GM12878 (cell line): ENCODE data around the gene H19. TPM values are rescaled to one million over a fixed set of nuclear protein-coding genes. Genes with fewer than 3 reads are reported as not detected.

Experiments
- ATAC-seq: fragments of 200-7000 bp; cut with Tn5 transposase; 3 replicates; pipeline ENCODE4 v1.9.1; 2020; ENCODE audit warnings: mild to moderate bottlenecking, moderate library complexity
- BruUV-seq: library from RNA; stranded (reverse); fragments of 400-500 nt; replicated peaks from 2 replicates; lab custom pipeline; 2021; lab: Mats Ljungman, UMichigan
- CTCF ChIA-PET: fragments of 300-600 bp; sonication (Branson Sonifier 250); formaldehyde crosslinking; extraction: SDS; loops from one replicate; lab custom pipeline; 2021; ENCODE audit warnings: inconsistent platforms; lab: Yijun Ruan, JAX
- POLR2A ChIA-PET: fragments of 350-600 bp; formaldehyde crosslinking; extraction: SDS; loops from one replicate; lab custom pipeline; 2021; ENCODE audit warnings: inconsistent platforms; lab: Charles Lee
- RAD21 ChIA-PET: fragments of 300-600 bp; sonication (Branson Sonifier 250); formaldehyde crosslinking; loops from one replicate; lab custom pipeline; 2023; ENCODE audit warnings: antibody characterized with exemption; ENCODE audit not compliant: unreplicated experiment; lab: Charles Lee
- SMC1A ChIA-PET: fragments of 300-600 bp; sonication (Branson Sonifier 250); formaldehyde crosslinking; loops from one replicate; lab custom pipeline; 2023; ENCODE audit not compliant: unreplicated experiment, uncharacterized antibody; lab: Charles Lee
- DNase-seq: peaks from one replicate; pipeline ENCODE4 v3.0.0-alpha.2; 2011; ENCODE audit warnings: low read depth, low spot score
- FAIRE-seq: peaks from 3 replicates; lab custom pipeline; 2011; peaks lifted over from hg19 to GRCh38; lab: Jason Lieb, UNC
- H2AFZ ChIP-seq: 2 replicates; pipeline ENCODE4 v1.6.0; 2011; ENCODE audit warnings: low read depth, low read length, control low read depth; ENCODE audit not compliant: control insufficient read depth
- H3K27ac ChIP-seq: 2 replicates; pipeline ENCODE4 v1.5.1; 2011; ENCODE audit warnings: control low read depth; ENCODE audit not compliant: control insufficient read depth, insufficient read depth
- H3K27me3 ChIP-seq, 2 experiments: replicated peaks in 1 of 2; 2 replicates each; pipeline versions ENCODE4 v1.6.0 to v1.6.1; 2011; ENCODE audit warnings: low read length in 1 of 2; ENCODE audit not compliant: control insufficient read depth in 2 of 2, insufficient read depth in 2 of 2
- H3K36me3 ChIP-seq, 2 experiments: 2 replicates each; pipeline ENCODE4 v1.5.1; 2011; ENCODE audit warnings: low read length in 1 of 2; ENCODE audit not compliant: control insufficient read depth in 2 of 2, insufficient read depth in 2 of 2
- H3K4me1 ChIP-seq: 2 replicates; pipeline ENCODE4 v1.6.1; 2011; ENCODE audit warnings: mild to moderate bottlenecking, low read length, moderate library complexity, mixed read lengths; ENCODE audit not compliant: control insufficient read depth, insufficient read depth
- H3K4me2 ChIP-seq: 2 replicates; pipeline ENCODE4 v1.6.0; 2011; ENCODE audit warnings: control low read depth; ENCODE audit not compliant: control insufficient read depth, insufficient read depth
- H3K4me3 ChIP-seq: fragments of 200-600 bp; sonication (generic); 2 replicates; pipeline ENCODE4 v1.5.1; 2016
- H3K79me2 ChIP-seq: 2 replicates; pipeline ENCODE4 v1.6.0; 2011; ENCODE audit warnings: low read length; ENCODE audit not compliant: control insufficient read depth, insufficient read depth
- H3K9ac ChIP-seq: 2 replicates; pipeline ENCODE4 v1.8.0; 2011; ENCODE audit warnings: low read length, control low read depth, mixed read lengths; ENCODE audit not compliant: control insufficient read depth, insufficient read depth
- H3K9me3 ChIP-seq: replicated peaks from 3 replicates; pipeline ENCODE4 v1.5.1; 2011; ENCODE audit warnings: mild to moderate bottlenecking, low read length; ENCODE audit not compliant: control insufficient read depth, insufficient read depth
- H4K20me1 ChIP-seq: 2 replicates; pipeline ENCODE4 v1.6.0; 2011; ENCODE audit not compliant: control insufficient read depth, insufficient read depth
- BHLHE40 ChIP-seq, 2 experiments: fragments of 450-650 bp in 1 of 2; IDR thresholded peaks; 2 replicates each; pipeline ENCODE4 v1.6.1; 2011 to 2017; ENCODE audit warnings: low read depth in 2 of 2, borderline replicate concordance in 1 of 2, improper control_type of control experiment in 1 of 2, low read length in 1 of 2, mild to moderate bottlenecking in 1 of 2
- CHD4 ChIP-seq: fragments of 200-600 bp; sonication (generic); IDR thresholded peaks from 2 replicates; pipeline ENCODE4 v1.6.1; 2016; ENCODE audit warnings: mild to moderate bottlenecking
- FOS ChIP-seq: IDR thresholded peaks from 3 replicates; pipeline ENCODE4 v1.6.1; 2011; ENCODE audit warnings: borderline replicate concordance; ENCODE audit not compliant: insufficient read length; ENCODE audit errors: extremely low read depth
- HCFC1 ChIP-seq: fragments of 150-350 bp; IDR thresholded peaks from 2 replicates; pipeline ENCODE4 v1.6.1; 2014; ENCODE audit warnings: low read length
- HSF1 ChIP-seq: fragments of 150-350 bp; IDR thresholded peaks from 2 replicates; pipeline ENCODE4 v1.6.1; 2014; ENCODE audit warnings: mild to moderate bottlenecking, low read depth, low read length
- LARP7 ChIP-seq: fragments of 450-650 bp; IDR thresholded peaks from 2 replicates; pipeline ENCODE4 v1.6.1; 2017; ENCODE audit warnings: mild to moderate bottlenecking
- MYB ChIP-seq: fragments of 150-350 bp; IDR thresholded peaks from 2 replicates; pipeline ENCODE4 v1.6.1; 2014; ENCODE audit warnings: mild to moderate bottlenecking, low read depth, low read length, borderline replicate concordance
- MYC ChIP-seq: IDR thresholded peaks from 2 replicates; pipeline ENCODE4 v1.6.1; 2011; ENCODE audit warnings: mild to moderate bottlenecking, low read length, moderate library complexity, inconsistent platforms; ENCODE audit not compliant: insufficient read depth, insufficient replicate concordance, insufficient read length, severe bottlenecking
- NBN ChIP-seq: fragments of 450-650 bp; IDR thresholded peaks from 2 replicates; pipeline ENCODE4 v1.6.1; 2016
- RAD21 ChIP-seq: IDR thresholded peaks from 2 replicates; pipeline ENCODE4 v1.6.1; 2011; ENCODE audit warnings: mild to moderate bottlenecking, low read depth, low read length, moderate library complexity; ENCODE audit not compliant: insufficient read depth
- WGBS: methylation state at CpG from one replicate; pipeline ENCODE4 v1.1.6; 2016; ENCODE audit warnings: low lambda C conversion rate; ENCODE audit not compliant: insufficient replicate concordance, insufficient coverage; ENCODE audit errors: missing lambda C conversion rate; 5-methylcytosine and 5-hydroxymethylcytosine counted together
- in situ Hi-C: fragments of 300-500 bp; cut with MboI; formaldehyde crosslinking; loops from 9 replicates; pipeline ENCODE4 v1.14.3; 2018; ENCODE audit warnings: mixed read lengths
- intact Hi-C: fragments of 100-400 bp; cut with micrococcal nuclease; formaldehyde crosslinking; loops from one replicate; pipeline ENCODE4 v1.14.2; 2022; ENCODE audit not compliant: unreplicated experiment
- polyA plus RNA-seq, 11 experiments: library from polyadenylated mRNA; depleted of rRNA in 4 of 11; unstranded in 6 of 11; stranded (reverse) in 5 of 11; fragments of >200 nt; fragmentation: Nextera tagmentation in 4 of 11; fragmentation: Illumina TruSeq in 1 of 11; extraction: Ambion mirVana in 4 of 11; extraction: Trizol in 1 of 11; gene quantifications; 1 replicate in 1 of 11; 2 replicates in 10 of 11; pipeline versions ENCODE4 v1.2.1 to v1.2.3, GENCODE V29; 2011 to 2016; ENCODE audit warnings: inconsistent platforms in 2 of 11, missing spikeins in 2 of 11, low read depth in 1 of 11
- total RNA-seq, 4 experiments: library from RNA; depleted of rRNA in 3 of 4; stranded (reverse); fragments of >200 nt in 3 of 4; fragmentation: Illumina TruSeq in 1 of 4; extraction: Trizol in 1 of 4; gene quantifications; 2 replicates each; pipeline versions ENCODE4 v1.2.1 to v1.2.3, GENCODE V29; 2013 to 2021
- TF ChIP-seq, protein P1 (sequence below): fragments of 450-650 bp; IDR thresholded peaks from 2 replicates; pipeline ENCODE4 v1.6.1; 2016; ENCODE audit warnings: mild to moderate bottlenecking

H19 gene
- total and polyA plus RNA-seq, 10 of the 15 experiments (the other 5 are each of a cell fraction or from before 2014, with no cell fraction given), result 0.04 to 1.2 (median 0.31) TPM; not detected in 6

GRCh38 chr11:1968454-1969002 is 29.1 kb downstream of the H19 start:
- no peak overlapping the region for H3K9ac ChIP-seq
- H4K20me1 ChIP-seq, result no peaks in the 10 kb centered on the region
- TF ChIP-seq MYB, result no peak
- TF ChIP-seq BHLHE40 (IDR thresholded peaks at IDR 0.05; ENCODE audit: borderline replicate concordance in 1 of 2, low read depth in 2 of 2, low read length in 1 of 2), result no peak
- no peak for TF ChIP-seq LARP7
- TF ChIP-seq CHD4, result no peak
- TF ChIP-seq HCFC1, result no peak
- TF ChIP-seq HSF1, result no peak
- no peak for TF ChIP-seq RAD21
- no peak for TF ChIP-seq MYC
- TF ChIP-seq, protein P1, sequence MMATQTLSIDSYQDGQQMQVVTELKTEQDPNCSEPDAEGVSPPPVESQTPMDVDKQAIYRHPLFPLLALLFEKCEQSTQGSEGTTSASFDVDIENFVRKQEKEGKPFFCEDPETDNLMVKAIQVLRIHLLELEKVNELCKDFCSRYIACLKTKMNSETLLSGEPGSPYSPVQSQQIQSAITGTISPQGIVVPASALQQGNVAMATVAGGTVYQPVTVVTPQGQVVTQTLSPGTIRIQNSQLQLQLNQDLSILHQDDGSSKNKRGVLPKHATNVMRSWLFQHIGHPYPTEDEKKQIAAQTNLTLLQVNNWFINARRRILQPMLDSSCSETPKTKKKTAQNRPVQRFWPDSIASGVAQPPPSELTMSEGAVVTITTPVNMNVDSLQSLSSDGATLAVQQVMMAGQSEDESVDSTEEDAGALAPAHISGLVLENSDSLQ, result no peak
- no peak for TF ChIP-seq FOS
- no peak for TF ChIP-seq NBN
- no peaks in the 10 kb centered on the region for H3K9me3 ChIP-seq
- DNase-seq (no peak), FAIRE-seq (no peak), ATAC-seq (no peak)
- H3K4me2 ChIP-seq, result no peak overlapping the region
- in situ Hi-C loops (no loop called here), intact Hi-C loops (no loop called here)
- BruUV-seq, result no TSS peak
- H3K79me2 ChIP-seq, result no peaks in the 10 kb centered on the region
- ChIA-PET SMC1A (no interaction called here), CTCF (no interaction called here), RAD21 (no interaction called here), POLR2A (no interaction called here)
- H3K36me3 ChIP-seq, result no peaks in the 10 kb centered on the region
- H3K27me3 ChIP-seq, result no peaks in the 10 kb centered on the region
- H3K27ac ChIP-seq, result no peak overlapping the region
- 60% methylated on average over 1 of the region's 24 CpGs for WGBS
- H2AFZ ChIP-seq, result no peak overlapping the region
- no peak overlapping the region for H3K4me3 ChIP-seq
- H3K4me1 ChIP-seq, result no peaks in the 10 kb centered on the region
